GM18519 (cell line): Measurements from ENCODE around the gene UMOD.
"Not testable (repeated sequence)": the region's sequence is repeated elsewhere in the genome, so short reads cannot be mapped to it uniquely, and the experiment has no call there.

ENCODE experiments used
- ATAC-seq: cut with Tn5 transposase; IDR thresholded peaks from one replicate; pipeline ENCODE4 v1.9.1; 2021; ENCODE audit warnings: mild to moderate bottlenecking, moderate library complexity; ENCODE audit not compliant: unreplicated experiment, low FRiP score

Gene UMOD

GRCh38 chr16:20323591-20324117 lies 28.9 kb downstream of the UMOD start:
- ATAC-seq: no peak

- no peak for ATAC-seq
These were observed 29.8 kb downstream of the UMOD start for GRCh38 chr16:20322696-20323095.

GRCh38 chr16:20321671-20322070 lies 30.8 kb downstream of the UMOD start:
- ATAC-seq: no peak

GRCh38 chr16:20321051-20321450 lies 31.5 kb downstream of the UMOD start:
- not testable (repeated sequence) for ATAC-seq

- ATAC-seq: no peak
These were observed 31.9 kb downstream of the UMOD start for GRCh38 chr16:20320592-20320991.

GRCh38 chr16:20320178-20320577 lies 32.3 kb downstream of the UMOD start:
- ATAC-seq: no peak

- ATAC-seq: no peak
These were observed 33.1 kb downstream of the UMOD start for GRCh38 chr16:20319406-20319805.

- no peak for ATAC-seq
These were observed 34.1 kb downstream of the UMOD start for GRCh38 chr16:20318437-20318836.

- no peak for ATAC-seq
These were observed 34.5 kb downstream of the UMOD start for GRCh38 chr16:20318006-20318405.

GRCh38 chr16:20317117-20317516 lies 35.4 kb downstream of the UMOD start:
- no peak for ATAC-seq

GRCh38 chr16:20316715-20317114 lies 35.8 kb downstream of the UMOD start:
- no peak for ATAC-seq

- no peak for ATAC-seq
These were observed 36.8 kb downstream of the UMOD start for GRCh38 chr16:20315764-20316163.

GRCh38 chr16:20314575-20314974 lies 37.9 kb downstream of the UMOD start:
- ATAC-seq: no peak

GRCh38 chr16:20313741-20314140 lies 38.8 kb downstream of the UMOD start:
- no peak for ATAC-seq

GRCh38 chr16:20312536-20313095 lies 39.9 kb downstream of the UMOD start:
- not testable (repeated sequence) for ATAC-seq

- no peak for ATAC-seq
These were observed 41.0 kb downstream of the UMOD start for GRCh38 chr16:20311548-20311947.

GRCh38 chr16:20310421-20311395 lies 41.8 kb downstream of the UMOD start:
- ATAC-seq: no peak

GRCh38 chr16:20309786-20310185 lies 42.7 kb downstream of the UMOD start:
- ATAC-seq: no peak

GRCh38 chr16:20308801-20309590 lies 43.5 kb downstream of the UMOD start:
- ATAC-seq: no peak

GRCh38 chr16:20308266-20308665 lies 44.2 kb downstream of the UMOD start:
- ATAC-seq: no peak

GRCh38 chr16:20307791-20308190 lies 44.7 kb downstream of the UMOD start:
- ATAC-seq: no peak
